HG03342 (cell line): Measurements from ENCODE around the gene PTPRK.
A peak's percentile ranks its signal among the peaks of the same experiment; 100 is the strongest.

ENCODE experiments used
- ATAC-seq: cut with Tn5 transposase; IDR thresholded peaks from one replicate; pipeline ENCODE4 v1.9.1; 2021; ENCODE audit warnings: mild to moderate bottlenecking, moderate library complexity; ENCODE audit not compliant: unreplicated experiment

The PTPRK gene

GRCh38 chr6:128047989-128048388 lies 472.4 kb downstream of the PTPRK start:
- no peak for ATAC-seq

- ATAC-seq = no peak
These were observed 474.4 kb downstream of the PTPRK start for GRCh38 chr6:128046033-128046432.

- no peak for ATAC-seq
These were observed 480.9 kb downstream of the PTPRK start for GRCh38 chr6:128039543-128039942.

- ATAC-seq = no peak
These were observed 483.4 kb downstream of the PTPRK start for GRCh38 chr6:128036808-128037570.

- no peak for ATAC-seq
These were observed 487.2 kb downstream of the PTPRK start for GRCh38 chr6:128033156-128033555.

- no peak for ATAC-seq
These were observed 488.4 kb downstream of the PTPRK start for GRCh38 chr6:128032042-128032441.

GRCh38 chr6:128029826-128030225 lies 490.6 kb downstream of the PTPRK start:
- peak; percentile 57 for ATAC-seq

GRCh38 chr6:128028183-128028582 lies 492.2 kb downstream of the PTPRK start:
- no peak for ATAC-seq

- no peak for ATAC-seq
These were observed 494.9 kb downstream of the PTPRK start for GRCh38 chr6:128025478-128025877.

GRCh38 chr6:128024969-128025368 lies 495.4 kb downstream of the PTPRK start:
- no peak for ATAC-seq

- ATAC-seq = no peak
These were observed 496.4 kb downstream of the PTPRK start for GRCh38 chr6:128024046-128024445.

- ATAC-seq = no peak
These were observed 501.6 kb downstream of the PTPRK start for GRCh38 chr6:128018821-128019220.

GRCh38 chr6:128017288-128017687 lies 503.1 kb downstream of the PTPRK start:
- no peak for ATAC-seq

- ATAC-seq = no peak
These were observed 512.7 kb downstream of the PTPRK start for GRCh38 chr6:128007658-128008057.

GRCh38 chr6:128005009-128005408 lies 515.4 kb downstream of the PTPRK start:
- no peak for ATAC-seq

GRCh38 chr6:128000363-128000762 lies 520.0 kb downstream of the PTPRK start:
- ATAC-seq = no peak

GRCh38 chr6:127998985-127999384 lies 521.4 kb downstream of the PTPRK start:
- no peak for ATAC-seq

- no peak for ATAC-seq
These were observed 522.8 kb downstream of the PTPRK start for GRCh38 chr6:127997496-127998164.

- no peak for ATAC-seq
These were observed 523.5 kb downstream of the PTPRK start for GRCh38 chr6:127996925-127997324.

GRCh38 chr6:127992144-127992543 lies 528.3 kb downstream of the PTPRK start:
- ATAC-seq = no peak

- ATAC-seq = no peak
These were observed 530.3 kb downstream of the PTPRK start for GRCh38 chr6:127990074-127990473.

- no peak for ATAC-seq
These were observed 539.4 kb downstream of the PTPRK start for GRCh38 chr6:127980996-127981395.
